Measurements from ENCODE around the gene CENPN.

CENPN gene

GRCh38 chr16:81042821-81043220 is 35.8 kb downstream of the CENPN start:
- ChIA-PET POLR2A (no interaction called here), CTCF (interaction anchor here (1.0 kb wide), 1 partner anchor 9 kb away, joined by 5 read pairs; no protein-coding TSS in a partner anchor)
- TF ChIP-seq, protein P1, sequence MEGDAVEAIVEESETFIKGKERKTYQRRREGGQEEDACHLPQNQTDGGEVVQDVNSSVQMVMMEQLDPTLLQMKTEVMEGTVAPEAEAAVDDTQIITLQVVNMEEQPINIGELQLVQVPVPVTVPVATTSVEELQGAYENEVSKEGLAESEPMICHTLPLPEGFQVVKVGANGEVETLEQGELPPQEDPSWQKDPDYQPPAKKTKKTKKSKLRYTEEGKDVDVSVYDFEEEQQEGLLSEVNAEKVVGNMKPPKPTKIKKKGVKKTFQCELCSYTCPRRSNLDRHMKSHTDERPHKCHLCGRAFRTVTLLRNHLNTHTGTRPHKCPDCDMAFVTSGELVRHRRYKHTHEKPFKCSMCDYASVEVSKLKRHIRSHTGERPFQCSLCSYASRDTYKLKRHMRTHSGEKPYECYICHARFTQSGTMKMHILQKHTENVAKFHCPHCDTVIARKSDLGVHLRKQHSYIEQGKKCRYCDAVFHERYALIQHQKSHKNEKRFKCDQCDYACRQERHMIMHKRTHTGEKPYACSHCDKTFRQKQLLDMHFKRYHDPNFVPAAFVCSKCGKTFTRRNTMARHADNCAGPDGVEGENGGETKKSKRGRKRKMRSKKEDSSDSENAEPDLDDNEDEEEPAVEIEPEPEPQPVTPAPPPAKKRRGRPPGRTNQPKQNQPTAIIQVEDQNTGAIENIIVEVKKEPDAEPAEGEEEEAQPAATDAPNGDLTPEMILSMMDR (IDR thresholded peaks at IDR 0.05; ENCODE audit: control extremely low read depth, extremely low read depth, low read depth, missing control alignments) = no peak
- DNase-seq (ENCODE audit: extremely low spot score) = no peak

DNA sequence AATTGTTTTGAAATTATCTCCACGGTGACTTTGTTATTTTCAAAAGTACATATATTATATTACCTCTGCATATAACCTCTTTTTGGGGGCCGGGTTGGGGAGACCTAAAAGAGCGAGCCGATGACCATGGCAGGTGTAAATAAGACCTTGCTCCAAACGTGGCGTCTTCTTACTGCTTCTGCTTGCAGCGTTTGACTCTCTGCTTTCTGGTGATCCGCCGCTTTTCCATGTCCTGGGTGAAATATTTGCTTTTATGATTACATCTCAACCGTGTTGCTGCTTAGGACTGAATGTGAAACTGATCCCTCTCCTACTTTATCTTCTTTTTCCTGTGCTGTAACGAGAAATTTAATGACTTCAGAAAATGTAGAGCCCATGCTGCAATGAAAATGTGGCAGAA is 46.7 kb downstream of the CENPN start:
- POLR2A ChIA-PET = no interaction called here
- no peak for DNase-seq (ENCODE audit: extremely low spot score)
- TF ChIP-seq, protein P1 (IDR thresholded peaks at IDR 0.05; ENCODE audit: control extremely low read depth, extremely low read depth, low read depth, missing control alignments) = no peak
- CTCF ChIA-PET = no interaction called here

DNA sequence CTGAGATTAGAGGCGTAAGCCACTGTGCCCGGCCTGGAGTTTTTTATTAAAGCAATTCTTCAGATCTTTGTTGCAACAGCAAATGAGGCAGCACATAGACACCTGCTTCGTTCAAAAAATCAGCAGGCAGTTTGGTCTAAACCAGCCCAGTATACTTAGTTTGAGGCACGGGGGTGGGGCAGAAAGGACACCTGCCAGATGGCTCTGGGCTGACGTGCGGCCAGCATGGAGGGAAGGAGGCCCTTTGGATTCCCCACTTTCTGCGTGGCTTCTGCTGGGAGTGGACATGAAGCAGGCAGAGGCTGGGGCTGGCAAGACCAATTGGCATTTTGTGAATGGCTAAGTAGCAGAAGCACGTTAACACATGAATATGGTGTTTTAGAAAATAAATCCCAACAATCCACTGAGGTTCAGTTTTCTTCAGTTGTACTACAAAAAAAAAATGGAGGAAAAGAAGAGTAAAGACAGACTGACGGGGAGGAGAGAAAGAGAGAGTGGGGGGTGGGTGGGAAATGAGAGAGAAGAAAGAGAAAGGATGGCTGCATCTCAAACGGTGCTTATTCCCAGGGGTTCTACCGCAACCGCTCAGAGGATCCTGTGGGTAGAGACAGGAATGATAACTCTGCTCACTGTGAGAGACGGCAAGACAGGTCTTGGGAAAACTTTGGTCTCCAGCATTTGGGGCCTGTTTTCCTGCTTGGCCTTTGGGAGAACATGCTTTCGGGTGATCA is 53.7 kb downstream of the CENPN start:
- TF ChIP-seq, protein P1 (IDR thresholded peaks at IDR 0.05; ENCODE audit: control extremely low read depth, extremely low read depth, low read depth, missing control alignments) = no peak
- POLR2A ChIA-PET = no interaction called here
- CTCF ChIA-PET = interaction anchor here (2.9 kb wide), 1 partner anchor 25 kb away, joined by 14 read pairs; the partner anchor contains the start of gene ATMIN
- DNase-seq (ENCODE audit: extremely low spot score) = no peak

DNA sequence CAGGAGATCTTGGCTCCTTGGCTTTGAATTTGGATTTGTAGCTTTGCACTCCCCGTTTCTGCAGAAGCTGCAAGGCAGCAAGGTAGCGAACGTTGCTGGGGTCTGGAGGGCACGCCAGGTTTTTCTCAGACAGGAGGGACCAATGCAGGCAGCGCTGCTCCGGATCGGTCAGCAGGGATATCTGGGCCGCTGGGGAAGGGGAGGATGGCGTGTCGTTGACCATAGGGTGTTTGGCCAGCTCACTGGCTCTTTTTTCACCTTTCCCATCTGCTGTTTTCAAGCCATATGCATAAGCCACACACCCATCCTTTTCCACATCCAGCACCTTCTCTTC is 54.3 kb downstream of the CENPN start:
- DNase-seq (ENCODE audit: extremely low spot score) = no peak
- POLR2A ChIA-PET = no interaction called here
- TF ChIP-seq, protein P1 (IDR thresholded peaks at IDR 0.05; ENCODE audit: control extremely low read depth, extremely low read depth, low read depth, missing control alignments) = no peak
- CTCF ChIA-PET = no interaction called here

DNA sequence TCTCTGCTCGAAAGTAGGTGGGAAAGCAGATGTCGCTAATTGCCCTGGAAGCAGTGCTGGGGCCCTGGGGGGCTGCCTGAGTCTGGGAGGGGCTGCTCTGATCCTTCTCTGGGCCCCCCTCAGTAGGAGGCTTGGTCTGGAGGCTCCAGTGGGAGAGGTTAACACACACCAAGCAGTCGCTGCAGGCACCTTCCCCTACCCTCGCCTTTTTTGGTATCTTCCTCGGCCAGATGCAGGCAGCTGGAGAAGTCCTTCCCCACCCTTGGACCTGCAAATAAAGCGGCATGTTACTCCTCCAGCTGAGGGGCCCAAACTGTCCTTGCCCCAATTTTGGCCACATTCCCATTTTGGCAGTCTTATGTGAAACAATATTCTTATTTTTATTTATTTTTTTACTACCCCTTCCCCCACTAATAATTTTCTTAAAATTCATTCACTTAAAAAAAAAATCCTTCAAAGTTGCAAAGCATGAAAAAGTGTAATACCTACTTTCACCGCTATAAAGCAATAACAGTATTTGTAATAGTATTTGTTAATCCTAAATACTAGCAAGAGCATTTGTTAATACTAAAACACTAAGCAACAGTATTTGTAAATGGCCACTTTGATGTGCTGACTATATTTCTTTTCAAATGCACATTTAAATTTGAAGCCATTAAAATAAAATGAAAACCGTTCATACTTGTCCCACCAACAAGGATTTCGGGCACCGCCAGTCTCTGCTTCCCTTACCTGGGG is 55.0 kb downstream of the CENPN start:
- ChIA-PET CTCF (no interaction called here), POLR2A (no interaction called here)
- DNase-seq (ENCODE audit: extremely low spot score) = no peak
- TF ChIP-seq, protein P1 (IDR thresholded peaks at IDR 0.05; ENCODE audit: control extremely low read depth, extremely low read depth, low read depth, missing control alignments) = no peak

DNA sequence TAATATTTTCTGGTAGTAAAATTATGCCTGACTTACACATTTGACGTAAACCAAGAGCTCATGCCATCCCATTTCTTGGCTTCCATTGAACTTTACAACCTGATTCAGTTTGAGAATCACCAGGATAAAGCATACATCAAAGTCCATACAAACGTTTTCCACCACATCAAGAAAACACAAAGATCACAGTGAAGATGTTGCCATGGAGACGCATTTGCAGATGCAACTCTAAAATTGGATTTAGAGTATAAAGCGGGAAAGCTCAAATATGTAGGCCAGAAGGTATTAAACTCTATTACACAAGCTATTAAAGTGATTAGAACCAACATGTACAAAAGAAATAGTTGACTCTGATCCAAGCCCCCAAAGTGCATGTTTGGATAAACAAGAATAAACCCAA is 59.7 kb downstream of the CENPN start:
- ChIA-PET CTCF (interaction anchor here (1.1 to 2.0 kb wide), 3 partner anchors 10 to 48 kb away, joined by 3 to 5 read pairs (median 5); partner anchors contain the start of genes ATMIN and C16orf46), POLR2A (no interaction called here)
- TF ChIP-seq, protein P1 (IDR thresholded peaks at IDR 0.05; ENCODE audit: control extremely low read depth, extremely low read depth, low read depth, missing control alignments) = no peak
- no peak for DNase-seq (ENCODE audit: extremely low spot score)

All from GM10248 (cell line).